ENCODE data around the gene ALDH5A1. TPM values are rescaled to one million over a fixed set of nuclear protein-coding genes. Genes with fewer than 3 reads are reported as not detected.

The ALDH5A1 gene
- total RNA-seq, 4 donors from 2014 or later = 10.9 to 16.5 (median 14.3) TPM

- intact Hi-C loops (cut with DNase I; ENCODE audit: low total_unique reads) = no loop called here
- DNase-seq (ENCODE audit: low spot score in 2 of 2) = no peak
- 89 to 91% methylated on average over 8 of the region's 8 CpGs for WGBS, 2 donors
- no peak overlapping the region for H3K4me3 ChIP-seq (ENCODE audit: low read depth, poor library complexity, severe bottlenecking)
- TF ChIP-seq POLR2A (IDR thresholded peaks at IDR 0.05) = no peak
- TF ChIP-seq CTCF (IDR thresholded peaks at IDR 0.05) = no peak
Observed at GRCh38 chr6:24537082-24537699, 42.4 kb downstream of the ALDH5A1 start.

- H3K4me3 ChIP-seq (ENCODE audit: low read depth, poor library complexity, severe bottlenecking) = no peak overlapping the region
- no peak for DNase-seq (ENCODE audit: low spot score in 2 of 2)
- intact Hi-C loops (cut with DNase I; ENCODE audit: low total_unique reads) = no loop called here
- WGBS, 2 donors = 93 to 94% methylated on average over 8 of the region's 8 CpGs
- TF ChIP-seq CTCF (IDR thresholded peaks at IDR 0.05) = no peak
Observed at GRCh38 chr6:24537771-24538385, 43.1 kb downstream of the ALDH5A1 start.

GRCh38 chr6:24539416-24539815 is 44.6 kb downstream of the ALDH5A1 start:
- H3K4me3 ChIP-seq (ENCODE audit: low read depth, poor library complexity, severe bottlenecking) = no peak overlapping the region
- no peak for DNase-seq (ENCODE audit: low spot score in 2 of 2)
- intact Hi-C loops (cut with DNase I; ENCODE audit: low total_unique reads) = no loop called here
- TF ChIP-seq POLR2A (IDR thresholded peaks at IDR 0.05) (no peak), CTCF (IDR thresholded peaks at IDR 0.05) (no peak)
- 90 to 93% methylated on average over 8 of the region's 8 CpGs for WGBS, 2 donors

GRCh38 chr6:24540197-24540596 is 45.4 kb downstream of the ALDH5A1 start:
- no peak for TF ChIP-seq POLR2A (IDR thresholded peaks at IDR 0.05)
- no peak for TF ChIP-seq CTCF (IDR thresholded peaks at IDR 0.05)
- intact Hi-C loops (cut with DNase I; ENCODE audit: low total_unique reads) = no loop called here
- WGBS, 2 donors = 89 to 94% methylated on average over 3 of the region's 3 CpGs
- no peak overlapping the region for H3K4me3 ChIP-seq (ENCODE audit: low read depth, poor library complexity, severe bottlenecking)
- DNase-seq (ENCODE audit: low spot score in 2 of 2) = no peak

- 77 to 85% methylated on average over 4 of the region's 4 CpGs for WGBS, 2 donors
- TF ChIP-seq CTCF (IDR thresholded peaks at IDR 0.05) = no peak
- no peak for TF ChIP-seq POLR2A (IDR thresholded peaks at IDR 0.05)
- DNase-seq (ENCODE audit: low spot score in 2 of 2) = no peak
- no peak overlapping the region for H3K4me3 ChIP-seq (ENCODE audit: low read depth, poor library complexity, severe bottlenecking)
- intact Hi-C loops (cut with DNase I; ENCODE audit: low total_unique reads) = no loop called here
Observed at GRCh38 chr6:24543683-24544082, 48.9 kb downstream of the ALDH5A1 start.

- no peak overlapping the region for H3K4me3 ChIP-seq (ENCODE audit: low read depth, poor library complexity, severe bottlenecking)
- intact Hi-C loops (cut with DNase I; ENCODE audit: low total_unique reads) = no loop called here
- WGBS, 2 donors = 95 to 96% methylated on average over 3 of the region's 3 CpGs
- no peak for DNase-seq (ENCODE audit: low spot score in 2 of 2)
- no peak for TF ChIP-seq POLR2A (IDR thresholded peaks at IDR 0.05)
- TF ChIP-seq CTCF (IDR thresholded peaks at IDR 0.05) = no peak
Observed at GRCh38 chr6:24545183-24545582, 50.4 kb downstream of the ALDH5A1 start.

Measured in lower leg skin (tissue), 4 donors.